Measurements from ENCODE around the gene BCAS3. TPM values are rescaled to one million over a fixed set of nuclear protein-coding genes. Genes with fewer than 3 reads are reported as not detected.

The BCAS3 gene
- total RNA-seq, 4 donors from 2014 or later, result 13.0 to 27.8 (median 20.7) TPM

DNA sequence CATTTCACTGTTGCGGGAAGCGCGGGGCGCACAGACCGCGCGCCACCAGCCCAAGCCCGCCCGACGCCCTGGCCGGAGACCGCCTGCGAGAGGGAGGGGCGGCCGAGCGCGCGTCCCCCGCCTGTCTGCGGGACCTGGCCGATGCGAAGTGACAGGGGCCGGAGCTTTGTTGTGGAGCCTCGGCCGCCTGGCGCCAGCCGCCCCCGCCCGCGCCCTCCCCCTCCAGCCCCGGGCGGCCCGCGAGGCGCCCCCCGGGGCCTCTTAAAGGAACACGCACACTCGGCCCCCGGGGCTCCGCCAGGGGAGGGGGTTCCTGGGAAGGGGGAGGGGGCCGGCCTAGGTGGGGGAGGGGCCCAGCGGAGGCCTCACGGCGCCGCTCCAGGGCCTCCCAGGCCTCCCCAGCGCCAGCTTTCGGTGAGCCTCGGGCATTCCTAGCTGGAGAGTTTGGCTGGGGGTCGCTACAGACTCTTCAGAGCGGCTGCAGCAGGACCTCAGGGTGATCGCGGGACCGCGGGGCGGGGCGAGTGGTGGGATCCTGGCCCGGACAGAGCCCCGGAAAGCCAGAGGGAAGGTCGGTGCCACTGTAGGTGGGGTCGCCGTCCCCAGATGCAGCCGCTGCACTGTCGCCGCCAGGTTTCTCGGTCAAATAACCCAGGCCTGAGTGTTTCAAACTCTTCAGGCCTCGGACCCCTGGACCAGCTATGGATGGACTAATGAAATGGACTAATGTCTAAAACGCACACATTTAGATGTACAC lies 719.6 kb downstream of the BCAS3 start:
- WGBS, 2 donors, result 6 to 23% methylated on average over 2 of the region's 67 CpGs
- intact Hi-C loops (cut with DNase I), result loop anchor here (5.0 kb wide), 1 partner anchor 395 kb away; no protein-coding TSS in a partner anchor
- peaks cover 35 to 78% (median 50%) of the 10 kb centered on the region in 4 donors for H3K27me3 ChIP-seq
- no peaks in the 10 kb centered on the region for H3K9me3 ChIP-seq
- H3K4me1 ChIP-seq, result peaks cover 30 to 65% (median 46%) of the 10 kb centered on the region in 3 donors
- TF ChIP-seq, protein P1, sequence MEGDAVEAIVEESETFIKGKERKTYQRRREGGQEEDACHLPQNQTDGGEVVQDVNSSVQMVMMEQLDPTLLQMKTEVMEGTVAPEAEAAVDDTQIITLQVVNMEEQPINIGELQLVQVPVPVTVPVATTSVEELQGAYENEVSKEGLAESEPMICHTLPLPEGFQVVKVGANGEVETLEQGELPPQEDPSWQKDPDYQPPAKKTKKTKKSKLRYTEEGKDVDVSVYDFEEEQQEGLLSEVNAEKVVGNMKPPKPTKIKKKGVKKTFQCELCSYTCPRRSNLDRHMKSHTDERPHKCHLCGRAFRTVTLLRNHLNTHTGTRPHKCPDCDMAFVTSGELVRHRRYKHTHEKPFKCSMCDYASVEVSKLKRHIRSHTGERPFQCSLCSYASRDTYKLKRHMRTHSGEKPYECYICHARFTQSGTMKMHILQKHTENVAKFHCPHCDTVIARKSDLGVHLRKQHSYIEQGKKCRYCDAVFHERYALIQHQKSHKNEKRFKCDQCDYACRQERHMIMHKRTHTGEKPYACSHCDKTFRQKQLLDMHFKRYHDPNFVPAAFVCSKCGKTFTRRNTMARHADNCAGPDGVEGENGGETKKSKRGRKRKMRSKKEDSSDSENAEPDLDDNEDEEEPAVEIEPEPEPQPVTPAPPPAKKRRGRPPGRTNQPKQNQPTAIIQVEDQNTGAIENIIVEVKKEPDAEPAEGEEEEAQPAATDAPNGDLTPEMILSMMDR (IDR thresholded peaks at IDR 0.05), result no peak
- no peak for TF ChIP-seq POLR2A (IDR thresholded peaks at IDR 0.05)
- H3K27ac ChIP-seq, result peak overlapping the region; percentile 79 to 92 (median 87)
- no peak for DNase-seq
- H3K36me3 ChIP-seq, result no peaks in the 10 kb centered on the region
- peak overlapping the region; percentile 38 to 81 (median 53) for H3K4me3 ChIP-seq

DNA sequence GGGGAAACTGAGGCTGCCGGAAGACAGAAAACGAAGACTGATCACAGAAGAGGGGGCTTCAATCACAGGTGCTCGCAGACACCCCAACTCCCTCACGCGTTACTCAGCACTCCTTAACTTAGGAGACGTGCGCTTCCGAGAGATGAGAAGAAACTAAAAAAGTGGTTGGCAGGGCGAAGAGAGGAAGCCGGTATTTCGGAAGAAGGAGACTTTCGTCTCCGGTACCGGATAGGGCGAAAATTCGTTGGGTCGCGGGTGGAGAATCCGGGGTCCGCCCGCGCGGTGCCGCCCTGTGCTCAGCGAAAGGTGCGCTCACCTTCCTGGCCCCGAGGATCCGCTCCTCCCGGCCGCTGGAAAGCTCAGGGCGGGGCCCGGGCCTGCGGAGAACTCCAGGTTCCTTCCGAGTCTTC lies 721.1 kb downstream of the BCAS3 start:
- peaks cover 47 to 93% (median 58%) of the 10 kb centered on the region in 4 donors for H3K27me3 ChIP-seq
- no peaks in the 10 kb centered on the region for H3K36me3 ChIP-seq
- 1 to 6% methylated on average over 12 to 21 of the region's 34 CpGs for WGBS, 2 donors
- TF ChIP-seq, protein P1 (IDR thresholded peaks at IDR 0.05), result no peak
- TF ChIP-seq POLR2A (IDR thresholded peaks at IDR 0.05), result no peak
- H3K4me3 ChIP-seq, result peak overlapping the region; percentile 38 to 81 (median 53)
- intact Hi-C loops (cut with DNase I), result loop anchor here (5.0 kb wide), 1 partner anchor 396 kb away; no protein-coding TSS in a partner anchor
- H3K27ac ChIP-seq, result peak overlapping the region; percentile 79 to 92 (median 87)
- H3K9me3 ChIP-seq, result no peaks in the 10 kb centered on the region
- no peak for DNase-seq
- peaks cover 40 to 78% (median 49%) of the 10 kb centered on the region in 3 donors for H3K4me1 ChIP-seq

GRCh38 chr17:61399131-61400065 lies 721.7 kb downstream of the BCAS3 start, which contains the start of gene TBX2:
TBX2 (plus strand) TSS chr17:61399843; CDS start chr17:61400177, 334 bp downstream.
- DNase-seq, result no peak
- Histone ChIP-seq H3K36me3 (no peaks in the 10 kb centered on the region), H3K9me3 (no peaks in the 10 kb centered on the region), H3K27me3 (peaks cover 47 to 99% (median 58%) of the 10 kb centered on the region in 4 donors), H3K4me1 (peaks cover 46 to 85% (median 54%) of the 10 kb centered on the region in 3 donors), H3K27ac (peak within 1 kb of the TSS; percentile 79 to 92 (median 88)), H3K4me3 (peak within 1 kb of the TSS; percentile 38 to 81 (median 53))
- no CpG with 5 or more reads among the region's 98 CpGs for WGBS, 2 donors
- TF ChIP-seq, protein P1 (IDR thresholded peaks at IDR 0.05), result no peak
- peak in 2 of 4 donors; percentile 45 for TF ChIP-seq POLR2A (IDR thresholded peaks at IDR 0.05)
- intact Hi-C loops (cut with DNase I), result loop anchor here (5.0 kb wide), 1 partner anchor 397 kb away; no protein-coding TSS in a partner anchor

DNA sequence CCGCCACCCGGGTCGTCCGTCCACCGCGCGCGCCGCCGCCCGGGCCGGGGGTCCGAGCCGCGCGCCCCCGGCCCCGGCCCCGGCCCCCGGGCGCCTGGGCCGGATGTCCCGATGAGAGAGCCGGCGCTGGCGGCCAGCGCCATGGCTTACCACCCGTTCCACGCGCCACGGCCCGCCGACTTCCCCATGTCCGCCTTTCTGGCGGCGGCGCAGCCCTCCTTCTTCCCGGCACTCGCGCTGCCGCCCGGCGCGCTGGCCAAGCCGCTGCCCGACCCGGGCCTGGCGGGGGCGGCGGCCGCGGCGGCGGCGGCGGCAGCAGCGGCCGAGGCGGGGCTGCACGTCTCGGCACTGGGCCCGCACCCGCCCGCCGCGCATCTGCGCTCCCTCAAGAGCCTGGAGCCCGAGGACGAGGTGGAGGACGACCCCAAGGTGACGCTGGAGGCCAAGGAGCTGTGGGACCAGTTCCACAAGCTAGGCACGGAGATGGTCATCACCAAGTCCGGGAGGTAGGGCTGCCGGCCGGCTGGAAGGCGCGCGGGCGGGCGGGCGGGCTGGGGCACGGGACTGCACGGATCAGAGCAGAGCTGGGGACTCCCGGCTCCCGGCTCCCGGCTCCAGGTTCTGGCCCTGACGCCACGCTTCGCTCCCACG lies 722.5 kb downstream of the BCAS3 start:
- WGBS, 2 donors, result no CpG with 5 or more reads among the region's 90 CpGs
- Histone ChIP-seq H3K4me3 (peak overlapping the region; percentile 38 to 81 (median 53)), H3K27ac (peak overlapping the region; percentile 79 to 92 (median 88)), H3K36me3 (peaks cover 0 to 8% (median 0%) of the 10 kb centered on the region in 3 donors), H3K27me3 (peaks cover 52 to 100% (median 61%) of the 10 kb centered on the region in 4 donors), H3K9me3 (no peaks in the 10 kb centered on the region), H3K4me1 (peaks cover 54 to 93% (median 60%) of the 10 kb centered on the region in 3 donors)
- no peak for DNase-seq
- no peak for TF ChIP-seq POLR2A (IDR thresholded peaks at IDR 0.05)
- TF ChIP-seq, protein P1 (IDR thresholded peaks at IDR 0.05), result no peak
- intact Hi-C loops (cut with DNase I), result no loop called here
